ENCODE data around the gene SPATA20.

SPATA20 gene

DNA sequence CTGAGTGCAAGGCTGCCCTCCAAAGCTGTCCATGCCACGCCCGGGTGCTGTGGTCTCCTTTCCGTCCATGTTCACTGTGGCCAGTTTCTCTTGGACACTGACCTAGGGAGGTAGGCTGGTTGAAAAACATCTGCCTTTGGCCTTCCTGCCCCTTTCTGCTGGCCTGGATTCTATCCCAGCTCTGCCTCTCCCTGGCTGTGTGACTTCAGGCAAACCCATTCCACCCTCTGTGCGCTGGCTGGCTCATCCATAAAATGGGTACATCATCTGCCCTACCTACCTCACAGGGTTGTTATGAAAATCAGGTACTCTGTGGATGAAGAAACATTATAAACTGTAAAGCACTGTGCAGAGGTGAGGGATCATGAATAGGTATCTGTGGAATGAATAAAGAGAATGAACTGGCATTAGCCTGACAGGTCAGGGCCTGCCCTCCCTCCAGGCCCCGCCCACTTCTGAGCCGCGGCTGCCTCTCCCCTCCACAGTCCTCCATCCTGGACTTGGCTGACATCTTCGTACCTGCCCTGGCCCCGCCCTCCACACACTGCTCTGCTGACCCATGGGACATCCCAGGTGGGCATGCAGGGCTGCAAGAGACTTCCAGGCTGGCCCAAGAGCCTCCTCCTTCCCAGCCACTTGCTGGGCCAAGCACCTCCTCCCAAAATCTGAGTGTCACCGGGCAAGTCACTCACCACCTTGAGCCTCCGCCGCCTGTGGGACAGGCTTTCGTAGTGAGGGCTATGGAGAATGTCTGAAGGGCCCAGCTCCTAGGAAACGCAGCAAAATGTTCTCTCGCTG lies 7.0 kb upstream of the SPATA20 start:
- DNase-seq (no peak), ATAC-seq (no peak)

DNA sequence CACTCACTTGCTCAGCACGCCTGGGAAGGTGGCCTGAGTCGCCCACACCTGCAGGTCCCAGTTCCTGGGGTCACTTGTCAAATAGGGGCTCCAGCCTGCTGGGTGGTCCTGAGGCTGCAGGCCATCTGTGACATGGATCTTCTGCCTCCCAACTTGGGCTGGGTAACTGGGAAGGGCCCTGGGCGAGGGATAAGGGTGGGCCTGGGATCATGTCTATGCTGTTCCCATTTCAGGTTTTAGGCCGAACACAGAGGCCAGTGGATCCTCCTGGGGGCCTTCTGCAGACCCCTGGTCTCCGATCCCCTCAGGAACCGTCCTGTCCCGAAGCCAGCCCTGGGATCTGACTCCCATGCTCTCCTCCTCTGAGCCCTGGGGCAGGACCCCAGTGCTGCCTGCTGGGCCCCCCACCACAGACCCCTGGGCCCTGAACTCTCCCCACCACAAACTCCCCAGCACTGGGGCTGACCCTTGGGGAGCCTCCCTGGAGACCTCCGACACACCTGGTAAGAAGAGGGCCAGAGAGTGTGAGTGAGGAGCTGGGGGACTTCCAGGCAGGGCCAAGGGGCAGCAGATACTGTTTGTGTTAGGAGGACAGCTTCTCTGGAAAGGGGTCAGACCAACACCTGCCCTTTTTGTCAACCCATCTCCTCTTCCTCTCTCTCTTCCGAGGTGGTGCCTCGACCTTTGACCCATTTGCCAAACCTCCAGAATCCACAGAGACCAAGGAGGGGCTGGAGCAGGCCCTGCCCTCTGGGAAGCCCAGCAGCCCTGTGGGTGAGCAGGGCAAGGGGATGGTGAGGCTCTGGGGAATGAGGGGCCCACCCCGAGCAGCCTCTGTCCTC lies 6.2 kb upstream of the SPATA20 start:
- no peak for DNase-seq
- no peak for ATAC-seq

DNA sequence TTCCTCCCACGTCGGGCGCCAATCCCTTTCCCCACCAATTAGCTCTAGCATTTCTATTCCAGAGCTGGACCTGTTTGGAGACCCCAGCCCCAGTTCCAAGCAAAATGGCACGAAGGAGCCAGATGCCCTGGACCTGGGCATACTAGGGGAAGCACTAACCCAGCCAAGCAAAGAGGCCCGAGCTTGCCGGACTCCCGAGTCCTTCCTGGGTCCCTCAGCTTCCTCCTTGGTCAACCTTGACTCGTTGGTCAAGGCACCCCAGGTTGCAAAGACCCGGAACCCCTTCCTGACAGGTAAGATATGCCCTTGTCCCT lies 5.6 kb upstream of the SPATA20 start:
- ATAC-seq: no peak

DNA sequence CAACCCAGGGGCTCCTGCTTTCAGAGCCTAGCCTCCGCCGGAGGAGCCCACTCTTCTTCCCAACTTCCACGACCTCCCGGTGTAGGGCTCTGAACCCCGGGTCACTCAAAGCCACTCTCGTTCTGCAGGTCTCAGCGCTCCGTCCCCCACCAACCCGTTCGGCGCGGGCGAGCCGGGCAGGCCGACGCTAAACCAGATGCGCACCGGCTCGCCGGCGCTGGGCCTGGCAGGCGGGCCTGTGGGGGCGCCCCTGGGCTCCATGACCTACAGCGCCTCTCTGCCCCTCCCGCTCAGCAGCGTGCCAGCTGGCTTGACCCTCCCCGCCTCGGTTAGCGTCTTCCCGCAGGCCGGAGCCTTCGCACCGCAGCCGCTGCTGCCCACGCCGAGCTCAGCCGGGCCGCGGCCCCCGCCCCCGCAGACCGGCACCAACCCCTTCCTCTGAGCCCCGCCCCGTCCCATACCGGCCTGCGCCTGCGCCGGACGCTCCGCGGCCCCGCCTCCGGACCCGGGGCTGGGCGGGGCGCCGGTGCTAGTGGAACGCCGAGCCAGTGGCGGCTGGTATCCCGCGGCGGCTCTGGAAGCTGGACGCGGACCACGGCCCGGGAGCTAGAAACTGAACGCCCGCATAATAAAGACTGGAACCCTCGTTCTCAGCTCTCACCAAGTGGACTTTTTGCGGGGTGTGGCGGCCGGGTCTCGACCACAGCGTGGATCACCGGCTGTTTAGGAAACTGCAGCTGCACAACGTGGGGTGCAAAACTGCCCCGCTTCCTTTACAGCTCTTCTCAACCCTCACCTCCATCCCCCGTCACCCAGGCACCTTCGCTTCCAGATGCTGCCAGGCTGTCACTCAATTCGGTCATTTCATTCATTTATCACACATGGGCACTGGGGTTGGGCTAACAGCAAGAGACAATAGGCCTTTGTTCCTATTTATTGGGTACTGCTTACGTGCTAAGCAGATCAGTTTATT lies 5.0 kb upstream of the SPATA20 start:
- peak; percentile 81 for ATAC-seq
- peak; percentile 89 for DNase-seq

More for the DNA sequence above, 5.6 kb upstream of the SPATA20 start:
- no peak for DNase-seq

DNA sequence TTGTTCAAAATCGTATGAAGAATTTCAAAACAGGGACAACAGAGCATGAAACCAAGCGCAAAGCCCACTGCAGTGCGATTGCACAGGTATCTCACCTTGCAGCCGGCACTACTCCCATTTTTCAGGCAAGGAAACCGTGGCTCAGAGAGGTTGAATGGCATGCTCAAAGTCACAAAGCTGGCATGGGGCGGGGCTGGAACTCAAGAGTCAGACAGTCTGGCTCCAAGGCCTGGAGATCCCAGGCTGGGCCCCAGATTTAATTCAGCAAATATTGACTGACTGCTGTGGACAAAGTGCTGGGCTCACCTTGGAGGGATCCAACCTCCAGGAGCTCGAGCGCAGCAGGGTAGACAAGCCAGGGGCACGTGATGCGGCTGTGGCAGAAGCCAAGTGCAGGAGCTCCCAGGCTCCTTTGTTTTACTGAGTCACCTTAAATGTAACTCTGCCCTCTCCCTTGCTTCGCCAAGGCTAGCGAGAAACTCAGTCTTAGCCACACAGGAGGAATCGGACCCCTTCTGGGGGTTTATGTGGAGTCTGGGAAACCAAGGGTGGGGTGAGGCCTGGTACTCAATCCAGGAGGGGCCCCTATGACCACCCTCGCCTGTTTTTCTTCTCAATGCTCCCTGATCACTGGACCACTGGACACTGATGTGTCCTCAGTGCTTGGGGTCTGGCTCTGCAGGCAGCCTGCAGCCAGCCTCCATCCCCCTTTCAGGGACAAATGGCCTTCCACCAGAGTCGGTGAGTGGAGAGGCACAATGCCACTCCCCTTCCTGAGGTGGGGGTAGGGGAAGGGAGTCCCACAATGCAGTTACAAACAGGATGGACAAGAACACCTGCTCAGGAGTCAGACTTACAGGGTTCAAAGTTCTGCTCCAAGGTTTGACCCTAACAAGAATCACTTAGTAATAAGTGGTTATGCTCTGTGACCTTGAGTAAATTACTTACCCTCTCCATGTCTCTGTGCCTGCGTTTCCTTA lies 3.9 kb upstream of the SPATA20 start:
- DNase-seq: no peak
- no peak for ATAC-seq

DNA sequence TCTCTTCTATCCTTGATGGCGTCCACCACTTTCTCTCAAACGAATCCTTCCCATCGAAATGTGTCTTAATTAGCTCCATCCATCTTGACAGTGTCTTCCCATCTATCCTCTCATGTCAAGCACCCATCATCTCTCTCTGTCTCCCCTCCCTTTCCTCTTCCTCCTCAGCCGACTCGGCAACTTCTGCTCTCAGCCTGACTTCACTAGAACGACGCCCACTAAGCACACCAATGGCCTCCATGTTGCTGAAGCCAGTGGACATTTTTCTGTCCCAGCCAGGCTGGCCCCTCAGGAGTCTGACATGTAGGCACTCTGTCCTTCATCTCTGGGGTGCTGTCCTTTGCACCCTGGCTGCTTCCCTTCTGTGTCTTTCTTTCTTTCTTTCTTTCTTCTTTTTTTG lies 2.5 kb upstream of the SPATA20 start:
- ATAC-seq (no peak), DNase-seq (no peak)

DNA sequence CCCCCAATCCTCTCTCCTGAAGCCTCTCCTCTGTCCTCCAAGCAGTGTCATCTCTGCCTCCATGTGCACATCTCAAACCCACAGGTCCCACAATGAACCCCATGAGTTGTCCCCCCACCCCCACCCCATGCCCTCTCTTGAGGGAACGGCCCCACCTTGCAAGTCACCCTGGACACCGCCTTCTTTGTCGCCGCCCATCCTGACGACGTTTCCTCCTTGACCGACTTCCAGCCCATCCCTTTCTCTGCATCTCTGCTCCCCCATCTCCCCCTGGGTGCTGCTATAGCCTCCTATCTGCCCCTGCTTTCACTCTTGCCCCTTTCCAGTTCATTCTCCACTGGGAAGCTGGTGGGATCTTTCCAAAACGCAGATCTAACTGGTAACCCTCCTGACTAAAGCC lies 1.7 kb upstream of the SPATA20 start:
- ATAC-seq (no peak), DNase-seq (no peak)

DNA sequence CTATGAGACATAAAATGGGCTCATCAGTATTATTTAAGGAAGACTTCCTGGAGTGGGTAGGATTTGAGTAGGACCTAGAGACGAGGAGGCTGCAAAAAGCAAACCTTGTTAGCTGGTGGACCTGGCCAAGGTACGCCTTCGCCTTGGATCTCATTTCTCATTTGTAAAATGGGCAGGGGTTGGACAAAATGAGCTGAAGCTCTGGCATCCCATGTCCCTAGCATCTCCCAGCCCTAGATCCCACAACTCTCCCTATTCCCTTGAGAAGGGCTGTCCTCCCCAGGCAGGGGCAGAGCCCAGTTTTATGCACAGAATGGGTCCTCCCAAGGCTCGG lies 306 bp upstream of the SPATA20 start:
- ATAC-seq (no peak), DNase-seq (no peak)

DNA sequence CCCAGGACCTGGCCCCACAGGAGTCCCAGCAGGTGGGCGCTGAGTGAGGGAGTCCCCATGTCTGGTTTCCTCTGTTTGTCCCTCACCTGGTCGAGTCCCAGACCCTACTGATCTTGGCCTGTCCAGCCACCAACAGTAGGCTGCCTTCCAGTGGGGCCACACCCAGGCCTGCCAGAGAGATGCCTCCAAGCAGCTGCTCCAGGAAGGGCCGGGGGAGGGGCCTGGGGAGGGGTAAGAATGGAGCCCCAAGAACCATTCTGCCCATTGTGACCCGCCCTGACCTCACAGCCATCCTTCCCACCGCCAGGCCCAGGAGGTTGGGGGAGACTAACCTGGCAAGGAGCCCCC lies 736 bp downstream of the SPATA20 start:
- DNase-seq: no peak
- ATAC-seq: no peak

DNA sequence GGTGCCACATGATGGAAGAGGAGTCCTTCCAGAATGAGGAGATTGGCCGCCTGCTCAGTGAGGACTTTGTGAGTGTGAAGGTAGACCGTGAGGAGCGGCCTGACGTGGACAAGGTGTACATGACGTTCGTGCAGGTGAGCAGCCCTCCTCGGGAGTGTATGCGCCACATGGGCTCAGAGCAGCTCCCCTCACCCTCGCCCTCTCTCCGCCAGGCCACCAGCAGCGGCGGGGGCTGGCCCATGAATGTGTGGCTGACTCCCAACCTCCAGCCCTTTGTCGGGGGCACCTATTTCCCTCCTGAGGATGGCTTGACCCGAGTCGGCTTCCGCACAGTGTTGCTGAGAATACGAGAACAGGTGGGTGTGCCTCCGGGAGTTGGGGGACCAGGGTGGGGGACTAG lies 1.9 kb downstream of the SPATA20 start:
- DNase-seq (no peak), ATAC-seq (no peak)

DNA sequence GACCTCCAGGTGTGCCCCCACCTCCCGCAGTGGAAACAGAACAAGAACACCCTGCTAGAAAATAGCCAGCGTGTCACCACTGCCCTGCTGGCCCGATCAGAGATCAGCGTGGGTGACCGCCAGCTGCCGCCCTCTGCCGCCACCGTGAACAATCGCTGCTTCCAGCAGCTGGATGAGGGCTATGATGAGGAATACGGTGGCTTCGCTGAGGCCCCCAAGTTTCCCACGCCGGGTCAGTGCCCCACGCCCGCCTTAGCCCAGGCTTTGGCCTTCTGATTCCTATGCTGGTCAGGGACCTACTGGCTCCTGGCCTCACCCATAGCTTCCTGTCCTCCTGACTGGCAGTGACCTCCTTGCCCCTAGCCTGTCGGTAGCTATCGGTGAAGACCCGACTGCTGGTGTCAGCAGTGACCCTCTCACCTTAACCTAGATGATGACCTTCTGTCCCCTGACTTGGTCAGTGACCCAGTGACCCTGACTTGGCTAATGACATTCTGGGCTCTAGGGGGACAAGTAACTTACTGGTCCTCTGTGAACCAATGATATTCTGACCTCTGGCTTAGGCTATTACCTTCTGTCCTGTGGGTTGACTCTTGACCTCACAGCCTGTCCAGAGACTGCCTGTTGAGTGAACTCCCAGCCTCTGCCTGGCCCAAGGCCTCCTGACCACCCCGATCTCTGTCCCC lies 2.4 kb downstream of the SPATA20 start:
- DNase-seq (no peak), ATAC-seq (no peak)

DNA sequence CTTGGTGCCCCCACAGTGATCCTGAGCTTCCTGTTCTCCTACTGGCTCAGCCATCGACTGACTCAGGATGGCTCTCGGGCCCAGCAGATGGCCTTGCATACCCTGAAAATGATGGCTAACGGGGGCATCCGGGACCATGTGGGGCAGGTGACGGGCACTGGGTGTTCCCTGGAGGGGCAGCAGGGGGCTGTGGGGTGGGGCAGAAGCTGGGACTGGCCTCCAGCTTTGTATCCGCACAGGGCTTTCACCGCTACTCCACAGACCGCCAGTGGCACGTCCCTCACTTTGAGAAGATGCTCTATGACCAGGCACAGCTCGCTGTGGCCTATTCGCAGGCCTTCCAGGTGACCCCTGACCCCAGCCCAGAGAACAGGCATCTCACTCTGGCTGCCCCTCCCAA lies 3.0 kb downstream of the SPATA20 start:
- no peak for ATAC-seq
- no peak for DNase-seq

DNA sequence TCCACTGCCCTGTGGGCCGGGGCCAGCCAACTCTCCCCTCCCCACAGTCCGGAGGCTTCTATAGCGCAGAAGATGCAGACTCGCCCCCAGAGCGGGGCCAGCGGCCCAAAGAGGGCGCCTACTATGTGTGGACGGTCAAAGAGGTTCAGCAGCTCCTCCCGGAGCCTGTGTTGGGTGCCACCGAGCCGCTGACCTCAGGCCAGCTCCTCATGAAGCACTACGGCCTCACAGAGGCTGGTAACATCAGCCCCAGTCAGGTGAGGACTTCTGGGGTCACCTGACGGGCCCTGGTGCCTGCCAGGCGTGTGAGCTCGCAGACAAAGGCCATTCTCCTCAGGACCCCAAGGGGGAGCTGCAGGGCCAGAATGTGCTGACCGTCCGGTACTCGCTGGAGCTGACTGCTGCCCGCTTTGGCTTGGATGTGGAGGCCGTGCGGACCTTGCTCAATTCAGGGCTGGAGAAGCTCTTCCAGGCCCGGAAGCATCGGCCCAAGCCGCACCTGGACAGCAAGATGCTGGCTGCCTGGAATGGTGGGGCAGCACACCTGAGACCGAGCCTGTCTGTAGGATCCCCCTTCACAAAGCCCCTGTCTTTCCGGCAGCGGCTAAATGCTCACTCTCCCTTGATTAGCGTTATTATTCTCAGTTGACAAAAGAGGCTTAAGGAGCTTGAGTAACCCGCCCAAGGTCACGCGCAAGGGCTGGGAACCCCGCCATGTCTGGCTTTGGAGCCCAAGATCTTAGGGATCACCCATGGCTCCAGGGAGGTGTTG lies 3.9 kb downstream of the SPATA20 start:
- ATAC-seq (no peak), DNase-seq (no peak)

DNA sequence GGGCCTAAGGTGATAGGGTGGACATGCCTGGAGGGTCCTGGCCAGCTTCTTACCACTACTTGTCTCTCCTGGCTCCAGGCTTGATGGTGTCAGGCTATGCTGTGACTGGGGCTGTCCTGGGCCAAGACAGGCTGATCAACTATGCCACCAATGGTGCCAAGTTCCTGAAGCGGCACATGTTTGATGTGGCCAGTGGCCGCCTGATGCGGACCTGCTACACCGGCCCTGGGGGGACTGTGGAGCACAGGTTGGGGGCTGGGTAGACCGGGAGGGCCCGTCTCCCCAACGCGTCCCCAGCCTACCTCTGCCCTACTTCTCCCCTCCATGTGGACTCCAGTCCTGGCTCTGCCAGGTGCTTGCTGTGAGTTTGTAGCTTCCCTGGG lies 4.5 kb downstream of the SPATA20 start:
- no peak for ATAC-seq
- DNase-seq: no peak

DNA sequence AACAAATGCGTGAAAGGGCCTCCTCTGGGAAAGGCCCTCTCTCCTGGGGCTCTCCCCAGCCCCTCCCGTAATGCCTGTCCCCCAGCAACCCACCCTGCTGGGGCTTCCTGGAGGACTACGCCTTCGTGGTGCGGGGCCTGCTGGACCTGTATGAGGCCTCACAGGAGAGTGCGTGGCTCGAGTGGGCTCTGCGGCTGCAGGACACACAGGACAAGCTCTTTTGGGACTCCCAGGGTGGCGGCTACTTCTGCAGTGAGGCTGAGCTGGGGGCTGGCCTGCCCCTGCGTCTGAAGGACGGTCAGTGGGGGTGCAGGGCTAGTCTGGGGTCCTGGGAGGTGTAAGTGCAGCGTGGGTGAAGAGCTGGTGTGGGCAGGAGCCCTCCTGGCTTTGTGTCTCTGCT lies 4.9 kb downstream of the SPATA20 start:
- ATAC-seq: no peak
- DNase-seq: no peak

DNA sequence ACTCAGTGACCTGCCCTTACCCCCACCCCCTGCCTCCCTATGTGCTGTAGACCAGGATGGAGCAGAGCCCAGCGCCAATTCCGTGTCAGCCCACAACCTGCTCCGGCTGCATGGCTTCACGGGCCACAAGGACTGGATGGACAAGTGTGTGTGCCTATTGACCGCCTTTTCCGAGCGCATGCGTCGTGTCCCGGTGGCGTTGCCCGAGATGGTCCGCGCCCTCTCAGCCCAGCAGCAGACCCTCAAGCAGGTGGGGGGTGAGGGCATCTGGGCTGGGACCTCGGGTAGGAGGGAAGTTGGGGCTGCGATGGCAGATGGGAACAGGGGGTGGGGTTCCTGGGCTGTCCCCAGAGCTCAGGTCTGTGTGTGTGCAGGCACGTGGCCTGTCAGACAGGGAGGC lies 7.2 kb downstream of the SPATA20 start:
- ATAC-seq (no peak), DNase-seq (no peak)

DNA sequence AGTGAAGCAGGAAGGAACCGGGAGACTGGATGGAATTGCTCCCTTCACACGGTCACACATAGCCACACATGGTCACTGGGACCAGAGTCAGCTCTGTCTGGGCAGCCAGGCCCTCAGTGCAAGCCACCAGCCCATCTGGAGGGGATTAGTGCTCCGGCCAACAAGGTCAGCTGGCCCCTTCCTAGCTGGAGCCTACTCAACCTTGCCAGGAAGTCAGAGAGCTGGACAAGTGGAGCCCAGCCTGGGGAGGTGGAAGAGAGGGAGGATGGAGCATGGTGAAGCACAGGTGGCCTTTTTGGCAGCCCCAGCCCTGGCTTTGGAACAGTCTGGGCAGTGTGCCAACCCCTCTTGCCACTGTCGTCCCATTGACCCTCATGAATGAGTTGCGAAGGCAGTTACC lies 9.8 kb downstream of the SPATA20 start:
- ATAC-seq (no peak), DNase-seq (no peak)

DNA sequence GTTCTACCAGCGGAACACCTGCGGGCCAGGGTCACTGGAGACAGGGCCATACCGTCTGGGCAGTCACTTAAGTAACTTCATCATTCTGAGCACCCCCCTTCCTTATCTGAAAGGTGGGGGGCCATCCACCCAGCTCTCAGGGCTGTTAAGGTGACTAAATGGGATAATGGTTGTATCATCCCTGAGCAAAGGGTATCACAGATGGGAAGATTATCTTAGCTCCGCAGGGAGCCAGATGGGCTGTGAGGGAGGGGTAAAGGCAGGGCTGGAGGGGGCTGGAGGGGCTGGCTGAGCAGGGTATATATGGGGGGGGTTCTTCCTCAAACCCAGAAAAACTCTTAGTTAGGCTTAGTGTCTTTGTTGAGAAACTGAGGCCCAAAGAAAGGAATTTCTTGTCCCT lies 10.7 kb downstream of the SPATA20 start:
- DNase-seq (no peak), ATAC-seq (no peak)

DNA sequence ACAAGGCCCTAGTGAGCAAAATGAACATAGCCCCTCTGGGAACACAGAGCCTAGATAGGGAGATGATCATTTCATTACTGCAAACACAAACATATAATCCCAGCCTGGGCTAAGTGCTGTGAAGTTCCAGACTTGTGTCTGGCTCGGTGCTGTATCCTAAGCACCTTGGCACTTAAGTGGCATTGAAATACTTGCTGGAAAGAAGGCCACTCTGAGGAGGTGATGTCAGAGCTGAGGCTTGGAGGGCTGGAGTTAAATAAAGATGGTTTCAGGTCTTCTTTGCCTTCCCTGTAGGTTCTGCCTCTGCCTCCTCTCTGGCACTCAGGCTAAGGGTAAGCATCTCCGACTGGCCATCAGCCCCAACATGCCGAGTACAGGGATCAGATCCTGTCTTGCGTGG lies 11.1 kb downstream of the SPATA20 start:
- no peak for ATAC-seq
- DNase-seq: no peak

DNA sequence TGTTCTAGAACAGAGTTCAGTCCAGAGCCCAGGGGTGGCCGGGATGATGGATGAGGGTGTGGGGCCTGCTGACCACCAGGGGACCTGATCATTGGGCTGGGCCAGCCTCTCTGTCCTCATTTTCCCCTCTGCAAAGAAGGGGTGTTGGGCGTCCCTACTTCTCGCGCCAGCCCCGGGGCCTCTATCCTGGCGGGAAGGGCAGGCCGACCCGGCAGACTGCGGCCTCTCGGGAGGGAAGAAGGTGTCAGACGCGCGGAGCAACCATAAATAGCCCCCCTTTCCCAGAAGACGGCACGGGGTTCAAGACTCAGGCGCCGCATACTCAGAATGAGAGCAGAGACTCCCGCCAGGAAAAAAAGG lies 11.6 kb downstream of the SPATA20 start:
- ATAC-seq (no peak), DNase-seq (no peak)

Data from stimulated activated naive CD8-positive, alpha-beta T cell treated with anti-CD3 and anti-CD28 coated beads, Interleukin-15, Interleukin-2, amounts not matched to agents 100 U/mL and 50 U/mL, for 24 hours (primary cell).